T-cell (primary cell): ENCODE data around the gene NAGPA. TPM values are rescaled to one million over a fixed set of nuclear protein-coding genes. Genes with fewer than 3 reads are reported as not detected.

ENCODE experiments used
- ATAC-seq, 4 experiments: fragments of 200-7000 bp in 3 of 4; fragments of 150-1000 bp in 1 of 4; cut with Tn5 transposase; replicated peaks in 1 of 4; 1 replicate in 3 of 4; 2 replicates in 1 of 4; pipeline ENCODE4 v1.10.0; 2021; ENCODE audit warnings: moderate library complexity in 3 of 4, mild to moderate bottlenecking in 2 of 4, moderate number of reproducible peaks in 1 of 4
- CTCF ChIA-PET, 2 donors: fragments of 300-600 bp; sonication (Branson Sonifier 250); formaldehyde crosslinking; loops; one replicate each; lab custom pipeline; 2022; ENCODE audit warnings: antibody characterized with exemption in 2 of 2; lab: Charles Lee
- POLR2A ChIA-PET, 2 donors: fragments of 300-600 bp; sonication (Branson Sonifier 250); formaldehyde crosslinking; loops; one replicate each; lab custom pipeline; 2022; ENCODE audit warnings: antibody characterized with exemption in 2 of 2; lab: Charles Lee
- DNase-seq, 35 experiments: peaks; one replicate each; pipeline versions ENCODE4 v3.0.0 to v3.0.0-alpha.2; 2013 to 2023
- H3K27ac ChIP-seq: one replicate; pipeline ENCODE4 v1.5.1; 2013; ENCODE audit warnings: low read length
- H3K27me3 ChIP-seq, 2 experiments: replicated peaks in 1 of 2; 1 replicate in 1 of 2; 2 replicates in 1 of 2; pipeline versions ENCODE4 v1.6.1 to v1.7.0; 2013; ENCODE audit warnings: low read length in 1 of 2, mixed read lengths in 1 of 2; ENCODE audit not compliant: control insufficient read depth in 2 of 2, insufficient read depth in 2 of 2; ENCODE audit errors: extremely low read depth in 1 of 2
- H3K36me3 ChIP-seq, 2 donors: 1 replicate in 1 of 2; 2 replicates in 1 of 2; pipeline versions ENCODE4 v1.6.1 to v1.7.0; 2013; ENCODE audit warnings: low read length in 1 of 2; ENCODE audit not compliant: control insufficient read depth in 2 of 2, insufficient read depth in 1 of 2; ENCODE audit errors: extremely low read depth in 1 of 2
- H3K4me1 ChIP-seq, 2 experiments: 1 replicate in 1 of 2; 2 replicates in 1 of 2; pipeline versions ENCODE4 v1.6.1 to v1.7.0; 2013; ENCODE audit warnings: low read length in 2 of 2, mixed read lengths in 1 of 2; ENCODE audit not compliant: insufficient read depth in 2 of 2, control insufficient read depth in 1 of 2; ENCODE audit errors: extremely low read depth in 1 of 2
- H3K4me3 ChIP-seq, 2 donors: 1 replicate in 1 of 2; 2 replicates in 1 of 2; pipeline versions ENCODE4 v1.5.1 to v1.7.0; 2013; ENCODE audit warnings: mild to moderate bottlenecking in 2 of 2, low read length in 1 of 2, moderate library complexity in 1 of 2; ENCODE audit not compliant: control insufficient read depth in 1 of 2; ENCODE audit errors: extremely low read depth in 1 of 2
- H3K9me3 ChIP-seq: 2 replicates; pipeline ENCODE4 v1.7.0; 2013
- H3K27ac Mint-ChIP-seq, 2 donors: one replicate each; pipeline ENCODE4 v1.8.0; 2020 to 2021; ENCODE audit warnings: mild to moderate bottlenecking in 2 of 2, mixed read lengths in 2 of 2
- H3K27me3 Mint-ChIP-seq, 2 donors: one replicate each; pipeline ENCODE4 v1.8.0; 2021 to 2022; ENCODE audit warnings: mixed read lengths in 2 of 2
- H3K36me3 Mint-ChIP-seq: one replicate; pipeline ENCODE4 v1.8.0; 2021; ENCODE audit warnings: mixed read lengths
- H3K4me1 Mint-ChIP-seq, 3 donors: one replicate each; pipeline ENCODE4 v1.8.0; 2020 to 2022; ENCODE audit warnings: mixed read lengths in 3 of 3, mild to moderate bottlenecking in 1 of 3
- H3K4me3 Mint-ChIP-seq, 3 donors: one replicate each; pipeline ENCODE4 v1.8.0; 2020 to 2022; ENCODE audit warnings: mild to moderate bottlenecking in 3 of 3, mixed read lengths in 3 of 3, moderate library complexity in 3 of 3
- H3K9me3 Mint-ChIP-seq, 3 donors: one replicate each; pipeline ENCODE4 v1.8.0; 2020 to 2022; ENCODE audit warnings: mixed read lengths in 3 of 3
- WGBS: methylation state at CpG from one replicate; pipeline ENCODE4 v1.1.5; 2013; ENCODE audit warnings: missing lambda C conversion rate; ENCODE audit not compliant: insufficient coverage; 5-methylcytosine and 5-hydroxymethylcytosine counted together
- total RNA-seq, 35 experiments: library from RNA in 6 of 35; stranded (reverse) in 6 of 35; fragments of 120-200 nt in 1 of 35; gene quantifications; one replicate each; pipeline versions ENCODE4 v1.2.1 to v1.2.4 and lab custom pipeline; 2013 to 2026

NAGPA gene
- total RNA-seq, 5 donors from 2014 or later (not counting 1 experiment from before 2014, with no cell fraction given): 26.2 to 33.6 (median 29.7) TPM

- Histone ChIP-seq H3K27ac (peak overlapping the region; percentile 86), H3K4me3 (no peak overlapping the region), H3K27me3 (peaks cover 0 to under 1% of the 10 kb centered on the region in 2 experiments), H3K4me1 (peaks cover 10 to 20% of the 10 kb centered on the region in 2 experiments), H3K36me3 (peaks cover 8 to 12% of the 10 kb centered on the region in 2 donors), H3K9me3 (no peaks in the 10 kb centered on the region)
- no peaks in the 10 kb centered on the region for H3K9me3 Mint-ChIP-seq
- peaks cover 28 to 36% (median 33%) of the 10 kb centered on the region in 3 donors for H3K4me1 Mint-ChIP-seq
- CTCF ChIA-PET: interaction anchor here in 1 of 2 donors (0.6 kb wide), 1 partner anchor 18 kb away, joined by 5 read pairs; no protein-coding TSS in a partner anchor
- peaks cover 12% of the 10 kb centered on the region for H3K36me3 Mint-ChIP-seq
- no peaks in the 10 kb centered on the region for H3K27me3 Mint-ChIP-seq
- peak overlapping the region; percentile 6 to 96 (median 96) for H3K4me3 Mint-ChIP-seq
- POLR2A ChIA-PET: interaction anchor here in 1 of 2 donors (0.5 kb wide), 1 partner anchor 9 kb away, joined by 4 read pairs; no protein-coding TSS in a partner anchor
- DNase-seq: no peak
- no peak for ATAC-seq
- H3K27ac Mint-ChIP-seq: peak overlapping the region; percentile 97
- 84% methylated on average over 7 of the region's 15 CpGs for WGBS
These were observed 36.9 kb upstream of the NAGPA start for GRCh38 chr16:5070431-5071186.

GRCh38 chr16:5069854-5070253, 36.1 kb upstream of the NAGPA start:
- no peak overlapping the region for H3K4me3 ChIP-seq
- Mint-ChIP-seq H3K4me3 (no peak overlapping the region), H3K27me3 (no peaks in the 10 kb centered on the region), H3K27ac (peak overlapping the region in 1 of 2 donors; percentile 97), H3K9me3 (no peaks in the 10 kb centered on the region), H3K4me1 (peaks cover 28 to 33% (median 28%) of the 10 kb centered on the region in 3 donors), H3K36me3 (peaks cover 5% of the 10 kb centered on the region)
- peaks cover 0 to 4% of the 10 kb centered on the region in 2 experiments for H3K27me3 ChIP-seq
- WGBS: 90% methylated on average over 4 of the region's 9 CpGs
- ATAC-seq (no peak), DNase-seq (no peak)
- no peaks in the 10 kb centered on the region for H3K9me3 ChIP-seq
- H3K4me1 ChIP-seq: peaks cover 10 to 20% of the 10 kb centered on the region in 2 experiments
- ChIA-PET CTCF (interaction anchor here in 1 of 2 donors (0.6 kb wide), 1 partner anchor 14 kb away, joined by 3 read pairs; no protein-coding TSS in a partner anchor), POLR2A (interaction anchor here in 1 of 2 donors (0.5 kb wide), 1 partner anchor 10 kb away, joined by 4 read pairs; no protein-coding TSS in a partner anchor)
- peaks cover 2 to 5% of the 10 kb centered on the region in 2 donors for H3K36me3 ChIP-seq
- no peak overlapping the region for H3K27ac ChIP-seq

- 90% methylated on average over 4 of the region's 9 CpGs for WGBS
- no peak overlapping the region for H3K4me3 ChIP-seq
- no peak overlapping the region for H3K27ac ChIP-seq
- H3K4me1 Mint-ChIP-seq: peaks cover 26 to 29% (median 28%) of the 10 kb centered on the region in 3 donors
- H3K9me3 ChIP-seq: no peaks in the 10 kb centered on the region
- peaks cover 10 to 20% of the 10 kb centered on the region in 2 experiments for H3K4me1 ChIP-seq
- peaks cover 0 to 4% of the 10 kb centered on the region in 2 experiments for H3K27me3 ChIP-seq
- no peaks in the 10 kb centered on the region for H3K36me3 Mint-ChIP-seq
- POLR2A ChIA-PET: no interaction called here
- CTCF ChIA-PET: no interaction called here
- H3K36me3 ChIP-seq: no peaks in the 10 kb centered on the region
- no peaks in the 10 kb centered on the region for H3K9me3 Mint-ChIP-seq
- H3K27ac Mint-ChIP-seq: no peak overlapping the region
- H3K4me3 Mint-ChIP-seq: no peak overlapping the region
- no peaks in the 10 kb centered on the region for H3K27me3 Mint-ChIP-seq
- ATAC-seq: no peak
- no peak for DNase-seq
These were observed 35.3 kb upstream of the NAGPA start for GRCh38 chr16:5069048-5069447.

- H3K4me3 Mint-ChIP-seq: no peak overlapping the region
- WGBS: 100% methylated on average over 1 of the region's 6 CpGs
- peaks cover 0 to 10% of the 10 kb centered on the region in 2 experiments for H3K27me3 ChIP-seq
- peaks cover 0 to 5% of the 10 kb centered on the region in 2 donors for H3K27me3 Mint-ChIP-seq
- ChIA-PET POLR2A (no interaction called here), CTCF (no interaction called here)
- H3K4me1 Mint-ChIP-seq: peaks cover 9% of the 10 kb centered on the region in 3 donors
- no peak overlapping the region for H3K4me3 ChIP-seq
- H3K9me3 Mint-ChIP-seq: no peaks in the 10 kb centered on the region
- no peak overlapping the region for H3K27ac Mint-ChIP-seq
- H3K36me3 Mint-ChIP-seq: no peaks in the 10 kb centered on the region
- no peak for ATAC-seq
- H3K36me3 ChIP-seq: no peaks in the 10 kb centered on the region
- peaks cover 4 to 8% of the 10 kb centered on the region in 2 experiments for H3K4me1 ChIP-seq
- H3K27ac ChIP-seq: no peak overlapping the region
- DNase-seq: no peak
- no peaks in the 10 kb centered on the region for H3K9me3 ChIP-seq
These were observed 32.8 kb upstream of the NAGPA start for GRCh38 chr16:5066511-5066910.

GRCh38 chr16:5065813-5066212, 32.1 kb upstream of the NAGPA start, which contains the start of gene C16orf89:
Gene C16orf89, minus strand, starts transcription at chr16:5065956. Its CDS starts 48 bp downstream, at chr16:5065908.
- CTCF ChIA-PET: no interaction called here
- no peaks in the 10 kb centered on the region for H3K36me3 Mint-ChIP-seq
- DNase-seq: no peak

GRCh38 chr16:5065326-5065725, 31.6 kb upstream of the NAGPA start:
- Mint-ChIP-seq H3K27me3 (peaks cover 0 to 5% of the 10 kb centered on the region in 2 donors), H3K27ac (no peak overlapping the region), H3K36me3 (no peaks in the 10 kb centered on the region), H3K4me3 (no peak overlapping the region), H3K4me1 (no peaks in the 10 kb centered on the region), H3K9me3 (no peaks in the 10 kb centered on the region)
- no peak overlapping the region for H3K4me3 ChIP-seq
- ATAC-seq: no peak
- 84% methylated on average over 5 of the region's 8 CpGs for WGBS
- POLR2A ChIA-PET: no interaction called here
- H3K27me3 ChIP-seq: peaks cover 0 to 10% of the 10 kb centered on the region in 2 experiments
- H3K36me3 ChIP-seq: no peaks in the 10 kb centered on the region
- CTCF ChIA-PET: no interaction called here
- no peaks in the 10 kb centered on the region for H3K9me3 ChIP-seq
- no peak overlapping the region for H3K27ac ChIP-seq
- DNase-seq: no peak
- no peaks in the 10 kb centered on the region for H3K4me1 ChIP-seq

More at GRCh38 chr16:5065813-5066212, 32.1 kb upstream of the NAGPA start, which contains the start of gene C16orf89:
- Histone ChIP-seq H3K4me3 (no peak within 1 kb of the TSS), H3K9me3 (no peaks in the 10 kb centered on the region), H3K36me3 (no peaks in the 10 kb centered on the region), H3K4me1 (peaks cover 0 to 1% of the 10 kb centered on the region in 2 experiments), H3K27ac (no peak within 1 kb of the TSS), H3K27me3 (peaks cover 0 to 10% of the 10 kb centered on the region in 2 experiments)
- H3K4me1 Mint-ChIP-seq: peaks cover 2% of the 10 kb centered on the region in 3 donors
- no peak within 1 kb of the TSS for H3K27ac Mint-ChIP-seq
- no peaks in the 10 kb centered on the region for H3K9me3 Mint-ChIP-seq
- H3K4me3 Mint-ChIP-seq: no peak within 1 kb of the TSS
- peaks cover 0 to 5% of the 10 kb centered on the region in 2 donors for H3K27me3 Mint-ChIP-seq
- no peak for ATAC-seq
- POLR2A ChIA-PET: no interaction called here
- WGBS: 83% methylated on average over 8 of the region's 10 CpGs
